Left lobe of liver (tissue), 2 donors: ENCODE results near the gene LARGE1. TPM values are rescaled to one million over a fixed set of nuclear protein-coding genes. Genes with fewer than 3 reads are reported as not detected.
"Not testable (repeated sequence)": the region's sequence is repeated elsewhere in the genome, so short reads cannot be mapped to it uniquely, and the experiment has no call there.

Experiments used
- ATAC-seq: fragments of 200-7000 bp; cut with Tn5 transposase; one replicate; pipeline ENCODE4 v1.9.1; 2020; ENCODE audit warnings: mild to moderate bottlenecking, moderate library complexity
- DNase-seq: peaks from one replicate; pipeline ENCODE4 v3.0.0-alpha.2; 2020; ENCODE audit warnings: low spot score
- total RNA-seq: library from RNA; stranded (reverse); gene quantifications from one replicate; pipeline ENCODE4 v1.2.1, GENCODE V29; 2021
- donor health status: DM: no; HTN: no; CAD: no; lungs with moderate emphysema.
- donor health status: DM: no; HTN: yes; CAD: no.

LARGE1 gene
- total RNA-seq, 1 donor from 2014 or later = 27.2 TPM

- DNase-seq = no peak
- ATAC-seq = no peak
Measured at GRCh38 chr22:33575771-33576170, 344.5 kb downstream of the LARGE1 start.

- no peak for DNase-seq
- no peak for ATAC-seq
Measured at GRCh38 chr22:33575041-33575440, 345.2 kb downstream of the LARGE1 start.

GRCh38 chr22:33573479-33573878 is 346.8 kb downstream of the LARGE1 start:
- no peak for DNase-seq
- ATAC-seq = peak; percentile 74

GRCh38 chr22:33572086-33572485 is 348.2 kb downstream of the LARGE1 start:
- DNase-seq (no peak), ATAC-seq (no peak)

- DNase-seq (no peak), ATAC-seq (no peak)
Measured at GRCh38 chr22:33570110-33570509, 350.2 kb downstream of the LARGE1 start.

- ATAC-seq (no peak), DNase-seq (no peak)
Measured at GRCh38 chr22:33569559-33569958, 350.7 kb downstream of the LARGE1 start.

- DNase-seq (no peak), ATAC-seq (no peak)
Measured at GRCh38 chr22:33569018-33569417, 351.3 kb downstream of the LARGE1 start.

GRCh38 chr22:33566495-33566894 is 353.8 kb downstream of the LARGE1 start:
- DNase-seq, ATAC-seq: not testable (repeated sequence)

- ATAC-seq (no peak), DNase-seq (no peak)
Measured at GRCh38 chr22:33565580-33565995, 354.7 kb downstream of the LARGE1 start.

GRCh38 chr22:33564683-33565082 is 355.6 kb downstream of the LARGE1 start:
- DNase-seq (peak; percentile 70), ATAC-seq (peak; percentile 80)

- ATAC-seq (peak; percentile 53), DNase-seq (no peak)
Measured at GRCh38 chr22:33563220-33563964, 356.9 kb downstream of the LARGE1 start.

GRCh38 chr22:33562501-33562900 is 357.8 kb downstream of the LARGE1 start:
- no peak for ATAC-seq
- DNase-seq = no peak

- ATAC-seq = peak; percentile 70
- no peak for DNase-seq
Measured at GRCh38 chr22:33561149-33561807, 359.0 kb downstream of the LARGE1 start.

GRCh38 chr22:33557836-33558235 is 362.4 kb downstream of the LARGE1 start:
- DNase-seq (no peak), ATAC-seq (no peak)

GRCh38 chr22:33555814-33556522 is 364.3 kb downstream of the LARGE1 start:
- peak; percentile 56 for ATAC-seq
- no peak for DNase-seq

GRCh38 chr22:33553493-33553892 is 366.8 kb downstream of the LARGE1 start:
- ATAC-seq (no peak), DNase-seq (no peak)

- ATAC-seq (no peak), DNase-seq (no peak)
Measured at GRCh38 chr22:33544707-33545106, 375.6 kb downstream of the LARGE1 start.

- no peak for DNase-seq
Measured at GRCh38 chr22:33542722-33543121, 377.6 kb downstream of the LARGE1 start.

GRCh38 chr22:33542153-33542552 is 378.1 kb downstream of the LARGE1 start:
- peak; percentile 68 for ATAC-seq
- DNase-seq = peak; percentile 73

More at GRCh38 chr22:33542722-33543121, 377.6 kb downstream of the LARGE1 start:
- no peak for ATAC-seq

- DNase-seq (peak; percentile 88), ATAC-seq (peak; percentile 77)
Measured at GRCh38 chr22:33539902-33540751, 380.1 kb downstream of the LARGE1 start.
